ENCODE results near the gene STAT4. TPM values are rescaled to one million over a fixed set of nuclear protein-coding genes. Genes with fewer than 3 reads are reported as not detected.

The STAT4 gene
- total RNA-seq, 1 donor from 2014 or later, result 4.8 TPM

- no peak for DNase-seq (ENCODE audit: low spot score)
Observed at GRCh38 chr2:191083540-191083939, 67.3 kb downstream of the STAT4 start.

GRCh38 chr2:191082321-191082720 is 68.5 kb downstream of the STAT4 start:
- DNase-seq (ENCODE audit: low spot score), result no peak

- no peak for DNase-seq (ENCODE audit: low spot score)
Observed at GRCh38 chr2:191081411-191082155, 69.2 kb downstream of the STAT4 start.

- no peak for DNase-seq (ENCODE audit: low spot score)
Observed at GRCh38 chr2:191078165-191078867, 72.5 kb downstream of the STAT4 start.

- DNase-seq (ENCODE audit: low spot score), result no peak
Observed at GRCh38 chr2:191070276-191070675, 80.5 kb downstream of the STAT4 start.

- no peak for DNase-seq (ENCODE audit: low spot score)
Observed at GRCh38 chr2:191069606-191070005, 81.2 kb downstream of the STAT4 start.

GRCh38 chr2:191066919-191067233 is 83.9 kb downstream of the STAT4 start:
- DNase-seq (ENCODE audit: low spot score), result no peak

GRCh38 chr2:191066197-191066918 is 84.4 kb downstream of the STAT4 start:
- no peak for DNase-seq (ENCODE audit: low spot score)

GRCh38 chr2:191065785-191066184 is 85.0 kb downstream of the STAT4 start:
- no peak for DNase-seq (ENCODE audit: low spot score)

- no peak for DNase-seq (ENCODE audit: low spot score)
Observed at GRCh38 chr2:191064590-191064989, 86.2 kb downstream of the STAT4 start.

GRCh38 chr2:191063584-191063983 is 87.2 kb downstream of the STAT4 start:
- DNase-seq (ENCODE audit: low spot score), result no peak

GRCh38 chr2:191061381-191061980 is 89.3 kb downstream of the STAT4 start:
- no peak for DNase-seq (ENCODE audit: low spot score)

GRCh38 chr2:191059308-191059707 is 91.5 kb downstream of the STAT4 start:
- DNase-seq (ENCODE audit: low spot score), result no peak

GRCh38 chr2:191056228-191056627 is 94.6 kb downstream of the STAT4 start:
- DNase-seq (ENCODE audit: low spot score), result no peak

GRCh38 chr2:191053256-191053655 is 97.5 kb downstream of the STAT4 start:
- no peak for DNase-seq (ENCODE audit: low spot score)

- no peak for DNase-seq (ENCODE audit: low spot score)
Observed at GRCh38 chr2:191051825-191052778, 98.7 kb downstream of the STAT4 start.

GRCh38 chr2:191051177-191051576 is 99.6 kb downstream of the STAT4 start:
- DNase-seq (ENCODE audit: low spot score), result no peak

- DNase-seq (ENCODE audit: low spot score), result no peak
Observed at GRCh38 chr2:191050640-191050987, 100.2 kb downstream of the STAT4 start.

GRCh38 chr2:191049728-191050639 is 100.8 kb downstream of the STAT4 start:
- no peak for DNase-seq (ENCODE audit: low spot score)

- no peak for DNase-seq (ENCODE audit: low spot score)
Observed at GRCh38 chr2:191048073-191048472, 102.7 kb downstream of the STAT4 start.
